ENCODE measurements around the gene ARHGAP29. TPM values are rescaled to one million over a fixed set of nuclear protein-coding genes. Genes with fewer than 3 reads are reported as not detected.

ARHGAP29 gene
- total RNA-seq, 1 donor from 2014 or later, result 190 TPM

GRCh38 chr1:94260635-94261387 lies 23.4 kb upstream of the ARHGAP29 start:
- DNase-seq (ENCODE audit: low read depth, low spot score), result no peak

DNA sequence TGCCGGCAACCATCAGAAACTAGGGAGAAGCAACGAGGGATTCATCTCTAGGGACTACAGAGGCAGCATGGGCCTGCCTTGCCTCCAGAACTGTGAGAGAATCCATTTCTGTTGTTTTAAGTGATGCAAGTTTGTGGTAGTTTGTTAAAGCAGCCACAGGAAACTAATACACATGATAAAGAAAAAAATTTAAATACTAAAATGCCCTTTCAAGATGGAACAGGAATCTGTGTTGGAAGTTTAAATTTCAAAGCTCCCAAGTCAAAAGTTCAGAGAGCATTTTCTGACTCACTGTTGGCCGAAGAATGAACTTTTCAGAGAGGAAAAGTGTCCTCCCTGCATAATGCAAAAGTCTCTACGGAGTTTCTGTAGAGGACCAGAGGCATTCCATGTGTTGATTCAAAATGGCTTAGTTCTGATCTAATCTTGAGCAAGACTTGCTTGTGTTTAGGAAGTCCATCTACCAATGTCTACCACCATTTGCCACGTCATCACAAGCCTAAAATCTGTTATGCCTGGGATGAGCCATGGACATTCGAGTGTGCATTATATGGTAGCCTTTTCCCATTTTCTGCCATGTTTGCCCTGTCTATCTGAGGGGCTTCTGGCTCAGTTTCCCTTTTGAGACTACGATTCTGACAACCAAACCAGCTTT lies 22.4 kb upstream of the ARHGAP29 start:
- no peak for DNase-seq (ENCODE audit: low read depth, low spot score)

DNA sequence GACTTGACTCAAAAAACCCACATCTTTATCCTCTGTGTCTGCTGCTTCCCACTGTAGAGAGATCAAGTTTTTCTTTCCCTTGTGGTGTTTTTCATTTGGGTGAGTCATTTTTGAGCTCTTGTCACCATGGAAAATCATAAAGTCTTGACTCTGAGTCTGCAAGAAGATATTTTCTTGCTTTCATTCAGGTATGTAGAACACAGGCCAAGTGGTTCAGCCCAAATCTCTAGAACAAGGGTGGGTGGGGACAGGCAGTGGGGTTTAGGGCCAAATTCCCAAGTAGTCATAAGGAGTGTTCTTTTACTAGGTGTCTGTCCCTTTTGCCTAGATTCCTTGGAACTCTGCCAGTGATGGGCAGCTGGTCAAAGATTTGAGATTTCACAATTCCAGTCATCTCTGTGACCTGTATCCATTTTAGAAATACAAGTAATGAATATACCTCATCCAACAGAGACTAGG lies 21.5 kb upstream of the ARHGAP29 start:
- DNase-seq (ENCODE audit: low read depth, low spot score), result no peak

GRCh38 chr1:94257444-94257843 lies 20.1 kb upstream of the ARHGAP29 start:
- no peak for DNase-seq (ENCODE audit: low read depth, low spot score)

- no peak for DNase-seq (ENCODE audit: low read depth, low spot score)
Measured at GRCh38 chr1:94255476-94255875, 18.1 kb upstream of the ARHGAP29 start.

DNA sequence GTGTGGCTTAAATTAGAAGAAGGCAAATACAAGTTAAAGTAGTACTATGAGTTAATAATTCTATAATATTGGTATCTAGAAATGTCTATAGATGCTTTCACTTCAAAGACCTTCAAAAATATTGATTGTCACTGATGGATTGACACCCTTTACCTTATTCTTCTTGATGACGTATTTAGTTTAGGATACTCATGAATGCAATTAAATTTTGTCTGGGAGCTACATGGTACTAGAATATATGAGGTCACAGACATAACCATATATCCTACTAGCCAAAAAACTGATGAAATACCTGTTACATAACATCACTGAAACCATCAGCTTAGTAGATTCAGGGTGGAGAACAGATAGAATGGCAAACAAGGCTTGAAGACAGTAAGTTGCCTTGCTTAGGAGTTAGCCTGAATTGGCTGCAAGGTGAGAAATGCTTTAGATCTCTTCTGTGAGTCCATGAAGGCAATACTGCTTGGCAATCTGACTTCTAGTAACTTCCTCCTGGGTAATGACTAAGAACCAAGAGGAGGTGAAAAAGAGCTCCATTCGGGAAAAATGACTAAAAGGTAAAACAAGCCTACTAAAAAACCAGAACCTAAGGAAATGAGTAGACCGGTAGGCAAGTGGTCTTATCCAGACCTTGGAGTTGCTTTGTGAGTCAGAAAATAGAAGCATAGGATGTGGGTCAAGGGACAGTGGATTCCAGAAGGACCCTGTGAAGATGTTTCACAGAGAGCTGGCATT lies 16.9 kb upstream of the ARHGAP29 start:
- no peak for DNase-seq (ENCODE audit: low read depth, low spot score)

GRCh38 chr1:94253456-94254017 lies 16.2 kb upstream of the ARHGAP29 start:
- no peak for DNase-seq (ENCODE audit: low read depth, low spot score)

- DNase-seq (ENCODE audit: low read depth, low spot score), result no peak
Measured at GRCh38 chr1:94250341-94250740, 13.0 kb upstream of the ARHGAP29 start.

DNA sequence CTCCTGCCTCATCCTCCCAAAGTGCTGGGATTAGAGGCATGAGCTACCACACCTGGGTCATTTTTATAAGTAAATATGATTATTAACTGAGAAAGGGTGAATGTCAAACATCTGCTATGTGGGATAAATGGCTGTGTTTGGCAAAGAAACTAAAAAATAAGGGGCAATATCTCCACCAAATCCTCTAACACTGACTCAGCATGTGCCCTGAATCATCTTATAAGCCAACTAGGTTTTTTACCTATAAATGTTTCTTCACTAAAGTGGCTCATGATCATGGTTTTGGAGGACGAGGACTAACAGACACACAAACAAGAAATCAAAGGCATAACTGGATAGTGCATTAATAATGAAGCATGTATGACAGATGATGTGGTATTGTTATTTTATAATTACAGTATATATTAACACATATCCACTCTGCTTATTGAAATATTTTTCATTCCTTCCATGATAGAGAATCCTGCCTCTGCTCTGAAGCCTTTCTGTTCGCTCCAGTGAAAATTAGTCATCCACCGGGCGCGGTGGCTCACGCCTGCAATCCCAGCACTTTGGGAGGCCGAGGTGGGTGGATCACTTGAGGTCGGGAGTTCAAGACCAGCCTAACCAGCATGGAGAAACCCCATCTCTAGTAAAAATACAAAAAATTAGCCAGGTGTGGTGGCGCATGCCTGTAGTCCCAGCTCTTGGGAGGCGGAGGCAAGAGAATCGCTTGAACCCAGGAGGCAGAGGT lies 11.7 kb upstream of the ARHGAP29 start:
- no peak for DNase-seq (ENCODE audit: low read depth, low spot score)

DNA sequence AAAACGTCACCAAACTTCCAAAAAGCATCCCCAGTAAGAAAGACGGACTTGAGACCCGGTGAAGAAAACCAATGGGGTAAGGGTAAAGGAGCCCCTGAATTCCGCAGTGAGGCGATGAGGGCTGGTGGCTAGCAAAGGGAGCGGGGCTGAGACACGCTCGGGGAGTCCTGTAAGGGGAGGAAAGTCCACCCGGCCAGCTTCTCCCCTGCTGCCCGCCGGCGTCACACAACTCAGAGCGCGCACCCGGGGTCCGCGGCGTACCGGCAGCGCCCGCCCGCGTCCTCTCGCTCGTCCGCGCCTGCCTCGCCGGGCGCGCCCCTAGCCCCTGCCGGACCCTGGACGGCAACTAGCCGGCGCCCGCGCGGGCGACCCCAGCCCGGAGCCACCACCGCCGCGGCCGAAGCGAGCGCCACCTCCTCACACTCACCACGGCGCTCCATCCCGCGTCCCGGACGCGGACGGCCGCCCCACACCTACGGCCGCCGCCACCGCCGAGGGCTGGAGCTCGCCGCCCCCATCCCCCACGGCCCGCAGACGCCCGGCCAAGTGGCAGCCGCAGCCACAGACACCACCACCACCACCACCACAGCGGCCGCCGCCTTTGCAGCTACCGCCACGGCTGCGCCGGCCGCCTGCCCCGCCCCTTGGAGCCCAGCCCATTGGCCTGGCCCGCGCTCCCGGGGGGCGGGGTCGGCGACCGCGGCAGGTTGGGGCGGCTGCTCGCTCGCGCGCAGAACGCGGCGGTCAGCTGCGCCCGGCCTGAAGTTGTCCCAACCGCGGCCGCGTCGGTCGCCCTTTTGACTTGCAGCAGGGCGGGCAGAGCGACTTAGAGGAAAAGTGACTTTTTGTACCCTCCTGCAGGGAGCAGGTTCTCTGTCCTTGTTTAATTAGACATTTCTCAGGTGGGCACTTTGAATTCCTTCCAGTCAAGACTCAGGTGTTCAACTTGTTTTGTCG lies 10.0 kb upstream of the ARHGAP29 start:
- DNase-seq (ENCODE audit: low read depth, low spot score), result no peak

DNA sequence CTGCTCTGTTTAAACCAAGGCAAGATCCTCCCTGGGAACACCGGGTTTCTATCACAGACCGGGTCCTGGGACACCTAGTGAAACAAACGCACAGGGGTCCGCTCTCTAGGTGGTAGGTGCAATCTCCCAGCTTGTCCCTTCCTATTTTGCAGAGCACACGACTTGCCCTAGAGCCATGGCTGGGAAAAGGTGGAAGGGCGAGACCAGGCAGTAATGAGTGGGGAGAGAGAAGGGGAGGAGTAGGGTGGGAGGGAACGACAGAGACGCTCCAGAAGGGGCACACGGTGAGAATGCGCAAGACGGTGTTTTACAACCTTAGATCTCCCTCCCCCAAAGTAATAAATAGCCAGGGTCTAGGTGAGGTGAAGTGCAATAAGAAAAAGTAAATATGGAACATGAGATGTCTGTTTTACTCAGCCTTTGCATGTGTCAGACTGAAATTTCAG lies 9.3 kb upstream of the ARHGAP29 start:
- no peak for DNase-seq (ENCODE audit: low read depth, low spot score)

- DNase-seq (ENCODE audit: low read depth, low spot score), result no peak
Measured at GRCh38 chr1:94245747-94246438, 8.5 kb upstream of the ARHGAP29 start.

GRCh38 chr1:94244816-94245215 lies 7.4 kb upstream of the ARHGAP29 start:
- no peak for DNase-seq (ENCODE audit: low read depth, low spot score)

DNA sequence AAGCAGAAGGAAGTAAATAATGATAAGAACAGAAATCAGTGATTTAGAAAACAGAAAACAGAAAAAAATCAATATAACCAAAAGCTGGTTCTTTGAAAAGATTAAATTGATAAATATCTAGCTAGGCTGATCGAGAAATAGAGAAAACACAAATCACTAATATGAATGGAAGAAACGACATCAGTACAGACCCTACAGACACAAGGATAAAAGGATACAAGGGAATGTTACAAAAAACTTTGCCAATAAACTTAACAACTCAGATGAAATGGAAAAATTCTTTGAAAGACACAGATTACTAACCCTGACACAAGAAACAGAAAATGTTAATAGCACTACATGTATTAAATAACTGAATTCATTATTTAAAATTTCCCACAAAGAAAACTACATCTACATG lies 6.3 kb upstream of the ARHGAP29 start:
- DNase-seq (ENCODE audit: low read depth, low spot score), result no peak

GRCh38 chr1:94240822-94241221 lies 3.4 kb upstream of the ARHGAP29 start:
- no peak for DNase-seq (ENCODE audit: low read depth, low spot score)

DNA sequence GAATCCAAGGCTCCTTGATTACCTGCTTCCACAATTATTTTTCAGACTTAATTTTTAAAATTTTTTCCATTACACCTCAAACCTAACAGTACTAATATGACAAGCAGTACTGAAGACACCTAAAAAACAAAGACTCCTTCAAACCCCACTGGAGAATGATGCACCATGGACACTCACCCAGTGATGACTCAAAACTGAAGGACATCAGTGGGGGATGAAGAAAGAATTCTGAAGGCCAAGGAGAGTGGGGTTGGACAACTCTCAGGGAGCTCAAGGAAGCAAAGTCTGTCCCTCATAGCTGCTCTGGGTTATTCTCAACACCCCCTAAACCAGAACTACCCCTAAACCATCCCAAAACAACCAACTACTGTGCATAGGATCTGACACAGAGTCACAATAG lies 2.4 kb upstream of the ARHGAP29 start:
- DNase-seq (ENCODE audit: low read depth, low spot score), result no peak

GRCh38 chr1:94239051-94239450 lies 1.7 kb upstream of the ARHGAP29 start:
- DNase-seq (ENCODE audit: low read depth, low spot score), result no peak

DNA sequence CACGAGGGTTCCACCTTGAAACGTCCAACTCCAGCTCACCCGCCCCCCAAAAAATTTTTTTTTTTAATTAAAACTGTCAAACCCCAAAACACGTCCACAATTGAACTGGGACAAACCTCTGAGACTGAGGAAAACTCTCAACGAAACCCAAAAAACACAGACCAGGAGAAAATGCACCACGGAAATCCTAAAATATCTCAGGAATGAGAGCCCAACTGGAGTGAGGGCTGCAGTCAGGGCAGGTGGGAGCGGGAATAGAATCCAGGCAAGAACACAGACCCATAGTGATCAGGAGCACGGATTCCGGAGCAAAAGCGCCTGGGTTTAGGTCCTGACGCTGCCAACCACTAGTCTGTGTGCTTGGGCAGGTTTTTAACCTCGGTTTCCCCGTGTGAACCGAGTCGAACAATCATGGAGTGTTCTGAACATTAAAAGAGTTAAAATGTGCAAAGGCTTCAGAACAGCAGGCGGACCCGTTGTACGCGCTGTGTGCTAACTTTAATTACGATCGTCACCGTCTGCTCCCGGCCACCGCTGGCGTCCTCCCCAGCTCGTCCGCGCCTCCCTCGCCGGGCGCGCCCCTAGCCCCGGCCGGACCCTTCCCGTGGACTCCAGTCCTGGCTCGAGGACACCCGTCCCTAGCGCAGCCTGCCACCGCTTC lies 624 bp downstream of the ARHGAP29 start:
- no peak for DNase-seq (ENCODE audit: low read depth, low spot score)

DNA sequence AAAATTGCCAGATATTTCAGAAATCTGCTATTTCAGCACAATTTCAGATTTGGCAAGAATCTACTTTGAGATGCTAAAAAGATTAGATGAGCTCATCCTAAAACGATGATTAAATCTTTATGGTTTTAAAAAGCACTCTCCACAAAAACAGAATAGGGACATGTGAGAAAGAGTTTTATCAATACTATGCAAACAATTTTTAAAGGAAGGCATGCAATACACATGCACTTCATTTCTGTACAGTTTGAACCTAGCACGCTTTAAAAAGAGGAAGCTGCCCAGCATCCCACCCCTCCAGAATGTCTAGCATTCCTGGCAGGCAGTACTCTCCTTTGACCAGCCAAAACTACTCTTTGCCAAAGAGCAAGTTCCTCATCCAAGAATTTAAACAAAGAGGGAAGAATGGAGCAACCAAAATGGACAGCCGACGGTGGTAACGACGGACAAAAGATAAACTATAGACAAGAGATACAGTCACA lies 1.3 kb downstream of the ARHGAP29 start:
- DNase-seq (ENCODE audit: low read depth, low spot score), result no peak
